ENCODE data around the gene SEMA5B.

The SEMA5B gene

DNA sequence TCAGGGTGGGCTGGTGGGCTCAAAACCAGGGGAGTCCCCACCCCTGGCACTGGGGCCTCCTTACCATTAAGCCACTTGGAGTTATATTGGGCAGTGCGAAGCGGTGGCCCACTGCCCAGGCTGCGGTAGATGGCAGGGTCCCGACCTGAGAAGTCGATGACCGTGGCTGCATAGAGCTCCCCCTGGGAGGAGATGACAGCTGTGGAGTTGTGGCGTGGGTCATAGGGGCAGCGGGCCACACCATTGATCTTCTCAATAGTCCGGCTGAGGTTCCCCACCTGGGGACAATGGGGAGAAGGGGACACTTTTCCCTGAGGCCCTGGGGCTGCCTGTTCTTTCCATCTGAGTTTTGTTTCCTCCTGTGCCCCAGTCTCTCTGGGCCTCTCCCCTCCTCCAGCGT is 99.8 kb downstream of the SEMA5B start:
- no peak for DNase-seq (ENCODE audit: low read depth in 2 of 2)

DNA sequence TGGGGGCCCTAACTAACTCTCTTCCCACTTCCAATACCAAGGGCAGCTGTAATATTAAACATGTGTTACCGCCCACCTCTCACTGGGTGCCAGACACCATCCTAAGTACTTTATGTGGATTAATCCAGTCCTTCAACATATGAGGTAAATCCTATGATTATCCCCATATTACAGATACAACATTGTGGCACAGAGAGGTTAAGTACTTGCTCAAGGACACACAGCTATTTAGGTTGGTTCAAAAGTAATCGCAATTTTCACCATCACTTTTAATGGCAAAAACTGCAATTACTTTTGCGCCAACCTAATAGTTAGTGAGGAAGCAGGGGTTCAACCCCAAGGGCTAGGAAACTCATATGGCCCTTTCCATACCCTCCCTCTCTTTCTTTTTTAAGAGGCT is 100.8 kb downstream of the SEMA5B start:
- DNase-seq (ENCODE audit: low read depth in 2 of 2) = no peak

DNA sequence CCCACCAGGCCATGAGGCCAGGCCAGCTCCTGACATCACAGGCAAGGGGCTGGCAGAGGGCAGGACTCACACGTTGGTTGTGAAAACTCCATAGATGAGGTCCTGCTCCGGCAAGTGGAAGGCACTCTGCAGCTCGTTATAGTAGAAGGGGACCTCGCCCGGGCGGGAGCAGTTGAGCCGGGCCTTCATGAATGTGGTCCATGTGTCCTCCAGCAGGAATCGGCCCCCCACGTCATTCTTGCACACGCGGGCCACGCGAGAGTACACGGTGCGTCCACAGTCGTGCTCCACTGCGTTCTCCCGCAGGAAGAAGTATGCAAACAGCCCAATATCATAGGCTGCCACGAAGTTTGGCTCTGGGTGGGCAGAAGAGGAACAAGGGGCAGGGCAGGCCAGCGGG is 101.2 kb downstream of the SEMA5B start:
- no peak for DNase-seq (ENCODE audit: low read depth in 2 of 2)

DNA sequence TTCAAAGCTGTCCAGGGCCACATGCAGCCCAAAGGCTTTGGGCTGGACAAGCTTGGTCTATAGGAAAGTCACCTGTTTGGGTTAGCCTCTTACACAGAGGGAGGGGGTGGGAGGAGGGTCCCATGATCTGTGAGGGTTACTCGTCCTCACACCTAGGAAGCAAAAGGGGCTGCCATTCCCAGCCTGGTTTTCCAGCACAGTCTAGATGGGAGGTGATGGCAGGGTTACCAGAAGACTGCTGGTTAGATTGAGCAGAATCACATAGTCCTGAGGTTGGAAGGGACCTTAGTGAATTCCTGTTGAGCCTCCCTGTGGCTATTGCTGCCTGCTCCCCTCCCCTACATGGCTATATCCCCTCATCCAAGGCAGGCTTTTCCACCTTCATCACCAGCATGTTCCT is 101.8 kb downstream of the SEMA5B start:
- no peak for DNase-seq (ENCODE audit: low read depth in 2 of 2)

DNA sequence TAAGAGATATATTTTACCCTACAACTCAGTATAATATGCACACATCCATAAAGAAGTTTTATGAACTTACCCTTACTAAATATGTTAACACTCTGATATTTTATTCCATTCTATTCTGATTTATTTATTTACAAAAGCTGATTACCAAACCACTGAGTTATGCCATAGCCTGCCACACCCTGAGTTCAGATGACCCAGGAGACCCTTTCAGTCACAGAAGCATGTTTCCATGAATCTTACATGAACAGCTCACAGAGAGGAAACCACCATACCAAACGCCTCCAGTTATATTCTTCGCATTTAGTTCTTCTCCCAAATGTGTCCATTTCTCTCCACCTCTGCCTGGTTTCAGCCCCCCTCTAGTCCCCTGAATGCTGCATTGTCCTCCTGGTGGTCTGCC is 103.5 kb downstream of the SEMA5B start:
- no peak for DNase-seq (ENCODE audit: low read depth in 2 of 2)

DNA sequence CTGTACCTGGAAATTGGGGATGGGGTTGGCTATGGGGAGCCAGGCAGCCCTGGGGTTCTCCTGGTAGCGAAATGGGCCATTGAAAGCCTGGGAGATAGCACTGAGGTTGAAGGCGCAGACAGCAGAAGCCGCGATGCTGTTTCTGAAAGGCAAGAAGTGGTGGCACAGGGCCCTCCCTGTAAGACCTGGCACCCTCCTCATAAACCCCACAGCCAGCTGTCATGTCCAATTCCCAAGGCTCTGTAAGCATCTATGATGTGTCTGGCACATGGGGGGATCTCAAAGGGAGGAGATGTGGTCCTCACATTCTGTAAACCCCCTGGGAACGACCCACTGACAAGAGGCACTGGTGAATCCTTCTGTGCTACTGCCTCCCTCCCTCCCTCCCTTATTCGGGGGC is 104.0 kb downstream of the SEMA5B start:
- DNase-seq (ENCODE audit: low read depth in 2 of 2) = no peak

DNA sequence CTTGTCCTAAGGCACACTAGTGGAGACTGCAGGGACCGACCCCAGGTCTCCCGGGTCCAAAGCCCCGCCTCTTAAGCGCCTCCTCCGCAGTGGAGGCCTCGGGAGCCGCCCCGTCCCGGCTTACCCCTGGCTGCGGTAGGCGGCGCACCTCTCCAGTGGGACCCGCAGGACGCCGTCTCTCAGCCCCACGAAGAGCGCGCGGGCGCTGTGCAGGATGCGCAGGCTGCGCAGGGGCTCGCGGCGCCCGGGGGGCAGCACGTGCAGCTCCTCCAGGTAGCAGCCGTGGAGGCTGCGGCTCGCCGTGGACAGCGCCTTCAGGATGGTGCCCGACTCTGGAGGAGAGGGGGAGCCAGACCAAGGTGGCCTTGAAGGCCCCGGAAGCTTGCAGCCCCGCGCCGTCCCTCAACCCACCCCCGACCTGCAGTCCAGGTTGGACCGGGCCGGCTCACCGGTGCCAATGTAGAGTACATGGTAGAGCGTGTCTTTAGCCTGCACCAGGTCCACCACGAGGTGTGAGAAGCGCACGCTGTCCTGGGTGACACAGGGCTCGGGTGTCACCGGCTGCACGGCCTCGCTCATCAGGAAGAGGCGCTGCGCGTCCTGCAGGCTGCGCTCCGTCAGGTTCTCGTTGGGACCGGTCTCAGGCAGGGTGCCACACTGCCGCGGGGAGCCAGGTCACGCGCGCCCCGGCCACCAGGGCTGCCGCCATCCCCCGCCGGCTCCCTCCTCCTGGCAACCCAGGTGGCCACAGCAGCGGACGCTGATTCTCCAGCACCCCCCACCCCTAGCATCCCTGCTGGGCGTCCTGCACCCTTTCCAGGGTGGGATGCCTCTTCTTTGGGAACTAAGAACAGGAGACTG is 105.5 kb downstream of the SEMA5B start:
- peak in 1 of 2 donors; percentile 42 for DNase-seq (ENCODE audit: low read depth in 2 of 2)

DNA sequence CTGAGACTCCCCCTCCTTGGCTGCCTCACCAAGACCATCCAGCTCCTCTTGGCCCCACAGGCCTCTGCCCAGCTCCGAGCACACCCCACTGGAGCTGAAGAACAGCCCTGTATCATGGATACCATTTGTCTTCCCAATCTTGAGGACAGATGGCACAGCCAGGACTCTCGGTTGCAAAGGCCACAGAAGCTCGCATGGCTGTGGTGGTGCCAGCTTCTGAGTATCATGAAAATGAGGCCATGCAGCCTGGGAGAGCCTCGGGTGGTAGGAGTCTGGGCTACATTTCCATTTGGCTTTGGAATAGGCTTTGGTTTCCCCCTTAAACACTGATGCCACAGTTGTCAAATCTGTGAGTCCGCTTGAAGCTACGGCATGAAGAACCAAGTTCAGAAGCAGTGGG is 106.6 kb downstream of the SEMA5B start:
- DNase-seq (ENCODE audit: low read depth in 2 of 2) = no peak

DNA sequence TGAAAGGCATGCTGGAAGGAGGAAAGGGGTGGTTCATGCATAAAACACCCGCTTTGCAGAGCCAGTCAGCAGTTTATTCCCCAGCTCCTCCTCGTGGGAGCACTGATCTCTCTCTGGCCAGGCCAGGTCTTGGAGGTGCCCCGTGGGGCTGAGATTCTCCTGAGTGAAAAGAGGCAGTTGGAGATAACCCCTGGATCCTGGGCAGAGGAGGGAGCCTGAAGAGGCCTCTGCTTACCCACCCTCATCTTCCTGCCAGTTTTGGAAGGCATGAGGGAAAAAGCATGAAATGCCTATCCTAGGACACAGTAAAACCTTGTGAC is 108.3 kb downstream of the SEMA5B start:
- no peak for DNase-seq (ENCODE audit: low read depth in 2 of 2)

DNA sequence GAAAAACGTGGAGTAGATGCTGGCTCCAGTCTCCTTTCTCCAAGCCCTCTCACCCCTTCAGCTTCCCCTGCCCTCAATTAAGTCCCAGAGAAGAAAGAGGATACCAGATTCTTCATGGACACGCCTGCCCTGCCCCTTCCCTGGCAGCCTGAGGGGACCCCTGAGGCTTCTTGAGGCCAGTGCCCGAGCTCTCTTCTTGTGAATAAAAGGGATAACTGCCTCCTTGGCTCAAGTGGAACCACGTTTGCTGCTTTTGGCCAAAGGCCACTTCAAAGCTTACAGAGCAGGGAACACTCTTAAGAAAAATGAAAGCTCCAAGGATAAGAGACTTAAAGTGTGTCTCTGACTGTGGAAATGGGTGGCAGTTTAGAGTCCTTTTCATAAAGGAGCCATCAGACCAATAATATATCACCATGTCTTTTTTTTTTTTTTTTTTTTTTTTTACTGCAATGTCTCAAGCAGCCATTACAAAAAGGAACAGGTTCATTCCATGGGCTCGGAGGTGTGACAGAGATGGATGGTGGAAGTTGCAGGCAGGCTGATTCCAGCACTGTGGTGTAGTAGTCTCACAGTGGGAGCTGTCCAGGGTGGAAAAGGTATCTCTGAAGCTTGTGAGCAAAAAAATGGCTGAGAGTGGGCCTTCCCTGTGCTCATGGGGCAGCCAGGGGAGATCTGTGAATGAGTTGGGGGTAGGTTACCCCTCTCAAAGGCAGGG is 108.8 kb downstream of the SEMA5B start:
- no peak for DNase-seq (ENCODE audit: low read depth in 2 of 2)

DNA sequence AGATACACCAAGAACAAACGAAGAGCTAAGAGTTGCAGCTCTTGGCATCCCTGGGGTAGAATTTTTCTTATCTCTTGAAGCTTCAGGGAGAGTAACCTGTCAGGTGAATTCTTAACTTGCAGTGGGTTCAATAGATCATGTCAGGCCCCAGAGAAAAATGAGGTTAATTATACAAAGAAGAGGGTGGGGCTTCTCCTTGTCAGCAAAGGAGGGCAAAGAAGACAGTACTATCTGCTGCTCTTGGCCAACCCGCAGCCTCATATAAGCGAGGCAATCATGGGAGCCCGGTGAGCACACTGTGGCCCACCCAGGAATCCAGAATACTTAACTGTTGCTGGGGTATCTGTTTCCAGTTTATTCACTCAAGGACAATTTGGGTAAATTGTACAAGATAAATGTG is 110.2 kb downstream of the SEMA5B start:
- DNase-seq (ENCODE audit: low read depth in 2 of 2) = no peak

DNA sequence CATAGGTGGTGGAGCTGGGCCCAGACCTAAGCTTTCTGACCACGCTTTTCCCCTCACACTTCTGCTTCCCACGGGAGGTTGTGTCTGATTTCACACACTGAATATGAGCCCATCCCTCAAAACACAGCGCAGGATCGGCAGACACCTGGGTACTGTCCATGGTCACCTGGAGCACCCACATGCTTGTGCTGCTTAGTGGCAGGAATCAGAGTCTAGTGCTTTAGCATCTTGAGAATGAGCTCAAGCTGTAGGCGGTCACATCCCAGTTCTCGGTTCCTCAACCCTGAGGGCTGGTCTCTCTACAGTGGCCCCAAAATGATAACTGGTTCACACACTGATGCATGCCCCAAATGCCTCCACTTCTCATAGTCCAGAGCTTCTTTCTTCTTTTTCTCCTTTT is 111.0 kb downstream of the SEMA5B start:
- no peak for DNase-seq (ENCODE audit: low read depth in 2 of 2)

DNA sequence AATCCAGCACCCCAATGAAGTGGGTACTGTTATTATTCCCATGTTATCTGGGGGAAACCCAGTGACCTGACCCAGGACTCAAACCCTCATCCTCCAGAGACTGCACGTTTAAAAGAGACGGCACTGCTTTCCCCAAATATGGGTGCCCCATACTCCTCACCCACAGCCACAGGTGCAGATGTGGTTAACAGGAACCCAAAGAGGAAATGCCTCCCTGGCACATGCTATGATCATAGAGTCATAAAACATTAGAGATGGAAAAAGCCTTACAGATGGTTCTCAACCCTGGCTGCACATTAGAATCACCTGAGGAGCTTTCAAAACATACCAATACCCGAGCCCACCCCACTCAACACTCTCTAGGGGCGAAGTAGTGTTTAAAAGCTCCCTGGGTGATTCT is 111.5 kb downstream of the SEMA5B start:
- DNase-seq (ENCODE audit: low read depth in 2 of 2) = no peak

DNA sequence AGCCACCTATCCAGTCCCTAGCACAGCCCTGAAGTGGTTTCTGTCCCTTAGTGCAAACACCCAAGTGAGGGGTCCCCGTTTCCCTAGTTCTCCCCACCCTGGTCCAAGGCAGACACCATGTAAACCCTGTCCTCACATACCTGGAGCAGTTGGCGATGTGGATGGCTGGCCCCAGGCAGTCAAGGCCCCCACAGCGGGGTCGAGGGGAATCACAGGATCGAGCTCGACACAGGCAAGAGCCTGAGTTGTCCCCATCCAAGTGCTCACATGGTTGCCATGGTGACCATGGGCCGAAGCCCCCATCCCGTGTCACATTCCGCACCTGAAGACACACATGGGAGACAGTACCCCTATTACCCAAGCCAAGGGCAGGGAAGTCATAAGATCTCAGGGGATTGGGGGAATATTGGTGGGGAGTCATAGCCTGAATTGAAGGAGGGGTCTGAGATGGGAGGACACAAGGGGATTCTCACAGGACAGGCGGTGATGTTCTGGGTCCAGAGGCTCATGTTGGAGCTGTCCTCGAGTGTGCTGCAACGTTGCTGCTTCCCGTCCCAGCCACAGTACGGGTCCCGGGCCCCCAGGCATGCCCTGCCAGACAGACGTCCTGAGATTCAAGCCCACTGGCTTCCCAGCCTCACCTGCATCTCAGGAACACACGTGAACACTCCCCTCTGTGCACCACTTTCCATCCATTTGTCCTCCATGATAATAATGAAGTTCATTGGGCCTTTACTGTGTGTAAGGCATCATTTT is 112.1 kb downstream of the SEMA5B start:
- no peak for DNase-seq (ENCODE audit: low read depth in 2 of 2)

DNA sequence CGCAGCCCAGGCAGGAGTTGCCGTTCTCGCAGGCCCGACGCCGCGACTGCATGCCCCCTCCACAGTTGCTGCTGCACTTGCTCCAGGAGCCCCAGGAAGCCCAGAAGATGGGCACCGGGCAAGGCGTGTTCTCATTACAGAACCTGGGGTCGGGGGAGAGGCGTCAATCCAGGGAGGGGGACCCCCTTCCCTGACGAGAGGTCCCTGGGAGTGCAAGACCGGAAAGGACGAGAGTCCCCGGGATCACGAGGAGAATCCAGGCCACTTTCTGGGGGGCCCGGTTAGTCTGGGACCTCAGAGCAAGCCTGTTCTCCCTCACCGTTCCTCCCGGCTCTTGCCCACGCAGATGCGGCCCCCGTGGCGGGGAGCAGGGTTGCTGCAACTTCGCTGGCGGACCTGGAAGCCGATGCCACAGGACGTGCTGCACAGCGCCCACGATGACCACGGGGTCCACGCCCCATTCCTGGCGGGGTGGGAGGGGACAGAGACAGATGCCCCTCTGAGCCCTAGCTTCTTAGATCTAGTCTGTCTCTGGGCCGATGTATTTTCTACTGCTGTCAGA is 113.9 kb downstream of the SEMA5B start:
- DNase-seq (ENCODE audit: low read depth in 2 of 2) = no peak

DNA sequence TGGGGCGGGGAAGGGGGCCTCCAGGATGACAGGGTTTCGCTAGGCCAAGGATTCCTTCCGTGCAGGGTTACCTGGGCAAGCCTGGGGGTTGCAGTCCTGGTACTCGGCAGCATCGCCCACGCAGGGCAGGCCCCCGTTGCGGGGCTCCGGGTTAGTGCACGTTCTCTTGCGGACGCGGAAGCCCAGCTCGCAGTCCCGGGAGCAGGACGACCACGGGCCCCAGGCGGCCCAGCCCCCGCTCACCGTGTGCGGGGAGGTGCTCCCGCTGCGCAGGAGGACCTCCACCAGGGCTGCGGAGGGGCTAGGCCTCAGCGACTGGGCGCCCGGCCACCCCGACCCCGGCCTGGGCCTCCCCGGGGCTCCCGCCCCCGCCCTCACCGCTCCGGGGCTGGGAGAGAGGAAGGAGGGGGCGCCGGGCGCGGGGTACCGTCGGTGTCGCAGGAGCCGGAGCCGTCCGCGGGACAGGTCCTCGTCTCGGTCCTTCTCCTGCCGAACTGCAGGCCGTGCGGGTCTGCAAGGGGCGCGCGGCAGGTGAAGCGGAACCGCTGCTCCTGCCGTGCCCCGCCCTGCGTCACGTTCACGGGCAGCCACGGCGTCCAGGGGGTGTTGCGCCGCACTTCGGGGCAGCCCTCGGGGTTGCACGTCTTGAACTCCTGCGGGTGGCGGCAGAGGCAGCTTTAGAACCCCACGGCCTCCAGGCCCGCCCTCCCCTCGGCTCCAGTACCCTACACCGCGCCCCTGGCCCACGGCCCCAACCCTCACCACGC is 114.6 kb downstream of the SEMA5B start:
- no peak for DNase-seq (ENCODE audit: low read depth in 2 of 2)

DNA sequence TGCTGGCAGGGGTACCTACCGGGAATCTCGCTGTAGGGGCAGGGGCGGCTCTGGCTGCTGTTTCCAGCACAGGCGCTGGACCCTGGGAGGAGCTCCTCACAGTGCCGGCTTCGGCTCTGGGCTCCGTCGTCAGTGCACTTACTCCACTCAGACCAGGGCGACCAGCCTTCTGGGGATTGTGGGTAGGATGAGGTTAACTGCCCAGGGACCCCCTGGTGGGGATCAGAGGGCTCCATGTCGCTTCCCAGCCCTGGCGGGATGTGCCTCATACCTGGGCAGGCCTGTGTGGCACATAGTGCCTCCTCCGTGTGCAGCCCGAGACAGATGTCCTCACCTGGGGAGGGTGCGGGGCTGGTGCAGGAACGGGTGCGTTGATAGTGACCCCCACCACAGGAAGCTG is 115.7 kb downstream of the SEMA5B start:
- no peak for DNase-seq (ENCODE audit: low read depth in 2 of 2)

DNA sequence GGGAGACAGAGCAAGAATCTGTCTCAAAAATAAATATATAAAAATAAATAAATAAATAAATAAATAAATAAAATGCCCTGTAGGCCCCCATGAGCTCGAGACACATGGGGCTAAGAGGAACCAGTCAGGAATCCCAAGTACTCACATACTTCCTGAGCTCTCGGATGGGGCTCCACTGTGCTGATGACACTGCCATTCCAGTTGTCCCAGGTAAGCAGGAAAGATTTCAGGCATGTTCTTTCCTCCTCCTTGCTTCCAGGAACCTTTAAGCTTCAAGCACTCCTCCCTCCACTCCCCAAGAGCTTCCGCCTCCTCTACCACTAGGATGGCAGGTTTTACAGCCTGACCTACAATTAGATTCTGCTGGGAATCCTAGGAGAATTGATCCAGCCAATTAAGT is 119.3 kb downstream of the SEMA5B start:
- DNase-seq (ENCODE audit: low read depth in 2 of 2) = no peak

DNA sequence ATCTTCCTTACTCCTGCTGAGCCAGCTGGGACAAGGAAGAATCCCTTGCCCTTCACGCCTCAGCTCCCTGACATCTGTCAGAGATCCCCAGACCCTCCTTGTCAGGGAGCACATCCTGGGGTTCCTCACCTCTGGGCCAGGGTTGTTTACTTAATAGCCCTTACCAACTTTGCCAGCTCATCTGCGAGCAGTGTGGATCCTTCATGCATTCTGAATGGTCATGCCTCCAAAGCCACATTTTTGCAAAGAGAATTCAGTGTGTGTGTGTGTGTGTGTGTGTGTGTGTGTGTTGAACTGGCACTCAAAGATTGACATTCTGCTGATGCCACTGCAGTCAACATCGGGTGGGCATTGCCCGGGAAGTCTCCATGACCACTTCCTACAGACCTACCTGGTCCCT is 120.1 kb downstream of the SEMA5B start:
- no peak for DNase-seq (ENCODE audit: low read depth in 2 of 2)

DNA sequence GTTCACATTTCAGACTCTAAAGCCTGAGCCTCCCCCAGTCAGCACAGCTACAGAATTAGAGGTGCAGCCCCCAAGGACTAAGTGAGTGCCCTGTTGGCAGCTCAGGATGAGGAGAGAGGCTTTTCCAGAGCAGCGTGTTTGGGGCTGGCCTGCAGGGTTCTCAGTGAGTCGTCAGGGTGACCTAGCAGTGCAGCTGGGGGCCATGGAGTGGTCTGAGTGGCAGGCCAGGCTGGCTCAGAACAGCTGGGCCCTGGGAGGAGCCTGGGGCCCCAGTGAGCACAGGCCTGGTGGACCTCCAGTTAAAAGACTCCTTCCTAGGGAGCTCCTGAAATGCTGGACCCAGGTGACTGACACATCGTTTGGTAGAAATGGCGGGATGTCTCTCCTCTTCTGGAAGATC is 124.4 kb downstream of the SEMA5B start:
- no peak for DNase-seq (ENCODE audit: low read depth in 2 of 2)

DNA sequence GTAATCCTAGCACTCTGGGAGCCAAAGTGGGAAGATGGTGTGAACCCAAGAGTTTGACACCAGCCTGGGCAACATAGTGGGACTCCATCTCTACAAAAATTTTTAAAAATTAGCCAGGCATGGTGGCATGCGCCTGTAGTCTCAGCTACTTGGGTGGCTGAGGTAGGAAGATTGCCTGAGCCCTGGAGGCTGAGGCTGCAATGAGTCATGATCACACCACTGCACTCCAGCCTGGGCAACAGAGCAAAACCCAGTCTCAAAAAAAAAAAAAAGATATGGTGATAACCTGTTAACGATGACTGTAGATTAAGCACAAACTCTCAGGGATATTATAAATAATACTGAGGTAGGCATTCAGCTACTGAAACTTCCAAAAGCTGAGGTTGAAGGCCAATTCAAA is 125.2 kb downstream of the SEMA5B start:
- DNase-seq (ENCODE audit: low read depth in 2 of 2) = no peak

DNA sequence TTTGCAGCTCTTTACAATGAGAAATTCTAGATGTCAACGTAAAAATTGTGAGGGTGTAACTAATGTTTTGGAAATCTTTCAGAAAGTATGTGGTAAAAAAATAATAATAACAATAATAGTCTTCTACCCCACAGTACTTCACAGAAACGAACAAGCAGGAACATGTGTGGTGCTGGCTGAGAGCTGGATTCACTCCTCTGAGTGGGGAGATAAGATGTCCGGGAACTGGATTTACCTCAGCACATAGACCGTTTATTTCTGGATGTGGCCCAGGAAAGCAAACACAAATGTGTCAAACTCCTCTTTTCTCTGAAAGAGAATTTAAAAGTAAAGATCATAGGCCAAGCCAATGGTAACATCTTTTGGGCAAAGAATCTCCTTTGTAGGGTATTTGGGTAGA is 129.3 kb downstream of the SEMA5B start:
- DNase-seq (ENCODE audit: low read depth in 2 of 2) = no peak
